HG03045 (cell line): ENCODE measurements around the gene RAB3C.
A peak's percentile ranks its signal among the peaks of the same experiment; 100 is the strongest.
"Not testable (repeated sequence)": the region's sequence is repeated elsewhere in the genome, so short reads cannot be mapped to it uniquely, and the experiment has no call there.

Experiments
- ATAC-seq: cut with Tn5 transposase; IDR thresholded peaks from one replicate; pipeline ENCODE4 v1.9.1; 2021; ENCODE audit warnings: mild to moderate bottlenecking, moderate library complexity; ENCODE audit not compliant: unreplicated experiment

RAB3C gene

GRCh38 chr5:58582803-58583491 is at the start of gene RAB3C:
Gene RAB3C (plus strand): TSS chr5:58583075. CDS start chr5:58583209, 134 bp downstream.
- peak; percentile 100 for ATAC-seq

GRCh38 chr5:58541935-58542334 is 40.9 kb upstream of the RAB3C start:
- not testable (repeated sequence) for ATAC-seq

GRCh38 chr5:58542709-58543108 is 40.2 kb upstream of the RAB3C start:
- no peak for ATAC-seq

- no peak for ATAC-seq
Observed at GRCh38 chr5:58543723-58544122, 39.2 kb upstream of the RAB3C start.

- no peak for ATAC-seq
Observed at GRCh38 chr5:58544195-58544594, 38.7 kb upstream of the RAB3C start.

GRCh38 chr5:58544926-58545325 is 37.9 kb upstream of the RAB3C start:
- no peak for ATAC-seq

GRCh38 chr5:58545912-58546311 is 37.0 kb upstream of the RAB3C start:
- no peak for ATAC-seq

GRCh38 chr5:58548068-58548467 is 34.8 kb upstream of the RAB3C start:
- ATAC-seq, result no peak

GRCh38 chr5:58551492-58551891 is 31.4 kb upstream of the RAB3C start:
- no peak for ATAC-seq

- not testable (repeated sequence) for ATAC-seq
Observed at GRCh38 chr5:58557665-58558338, 25.1 kb upstream of the RAB3C start.

- ATAC-seq, result not testable (repeated sequence)
Observed at GRCh38 chr5:58563016-58563700, 19.7 kb upstream of the RAB3C start.

GRCh38 chr5:58564043-58564832 is 18.6 kb upstream of the RAB3C start:
- not testable (repeated sequence) for ATAC-seq

- ATAC-seq, result no peak
Observed at GRCh38 chr5:58565033-58565432, 17.8 kb upstream of the RAB3C start.

- no peak for ATAC-seq
Observed at GRCh38 chr5:58571501-58571900, 11.4 kb upstream of the RAB3C start.

GRCh38 chr5:58572973-58573372 is 9.9 kb upstream of the RAB3C start:
- ATAC-seq, result not testable (repeated sequence)

- no peak for ATAC-seq
Observed at GRCh38 chr5:58579781-58580180, 3.1 kb upstream of the RAB3C start.

- ATAC-seq, result peak; percentile 11
Observed at GRCh38 chr5:58582019-58582802, 664 bp upstream of the RAB3C start.

GRCh38 chr5:58595952-58596351 is 13.1 kb downstream of the RAB3C start:
- no peak for ATAC-seq

- ATAC-seq, result no peak
Observed at GRCh38 chr5:58598440-58598839, 15.6 kb downstream of the RAB3C start.

- ATAC-seq, result no peak
Observed at GRCh38 chr5:58599217-58599616, 16.3 kb downstream of the RAB3C start.
